SK-N-SH (cell line): Measurements from ENCODE around the gene TRMT112. TPM values are rescaled to one million over a fixed set of nuclear protein-coding genes. Genes with fewer than 3 reads are reported as not detected.
A peak's percentile ranks its signal among the peaks of the same experiment; 100 is the strongest.

Experiments used
- CTCF ChIA-PET: fragments of 300-600, 350-600 bp; formaldehyde crosslinking; extraction: SDS; loops from one replicate; lab custom pipeline; 2021; lab: Yijun Ruan, JAX
- POLR2A ChIA-PET: fragments of 350-600 bp; sonication (Branson Sonifier 250); formaldehyde crosslinking; extraction: SDS; loops from one replicate; lab custom pipeline; 2020; ENCODE audit warnings: antibody characterized with exemption, inconsistent platforms; lab: Yijun Ruan, JAX
- DNase-seq: peaks from one replicate; pipeline ENCODE4 v3.0.0; 2012
- H2AFZ ChIP-seq: fragments of 200-600 bp; sonication (generic); 2 replicates; pipeline ENCODE4 v1.8.1; 2016; ENCODE audit warnings: antibody characterized with exemption, mild to moderate bottlenecking, low read depth
- H3F3A ChIP-seq: fragments of 200-600 bp; sonication (generic); replicated peaks from 2 replicates; pipeline ENCODE3; 2016; ENCODE audit warnings: antibody characterized with exemption, mild to moderate bottlenecking; ENCODE audit not compliant: insufficient read depth
- H3K27ac ChIP-seq, 2 experiments: fragments of 200-500 bp in 1 of 2; fragments of 200-600 bp in 1 of 2; sonication (Bioruptor generic) in 1 of 2; sonication (generic), shearing (Covaris generic) in 1 of 2; 2 replicates each; pipeline versions ENCODE4 v1.5.1 to v1.6.1; 2014 to 2016; ENCODE audit warnings: low read depth in 2 of 2, inconsistent platforms in 1 of 2, low read length in 1 of 2, mild to moderate bottlenecking in 1 of 2, mixed read lengths in 1 of 2
- H3K27me3 ChIP-seq: fragments of 200-600 bp; sonication (generic), shearing (Covaris generic); 2 replicates; pipeline ENCODE4 v1.6.1; 2016; ENCODE audit warnings: mixed run types; ENCODE audit not compliant: insufficient read depth
- H3K36me3 ChIP-seq, 2 experiments: fragments of 200-500 bp in 1 of 2; fragments of 200-600 bp in 1 of 2; sonication (Bioruptor generic) in 1 of 2; sonication (generic) in 1 of 2; replicated peaks in 1 of 2; 2 replicates each; pipeline versions ENCODE3 to v1.5.1; 2014 to 2016; ENCODE audit warnings: low read length in 1 of 2, mild to moderate bottlenecking in 1 of 2; ENCODE audit not compliant: insufficient read depth in 2 of 2, control insufficient read depth in 1 of 2
- H3K4me1 ChIP-seq, 2 experiments: fragments of 200-500 bp in 1 of 2; fragments of 200-600 bp in 1 of 2; sonication (Bioruptor generic) in 1 of 2; sonication (generic), shearing (Covaris generic) in 1 of 2; 2 replicates each; pipeline versions ENCODE4 v1.5.1 to v1.6.1; 2014 to 2016; ENCODE audit warnings: low read depth in 1 of 2, low read length in 1 of 2, mixed run types in 1 of 2; ENCODE audit not compliant: insufficient read depth in 2 of 2, control insufficient read depth in 1 of 2
- H3K4me2 ChIP-seq: fragments of 200-600 bp; sonication (generic), shearing (Covaris generic); 2 replicates; pipeline ENCODE4 v1.6.1; 2017; ENCODE audit warnings: mixed run types
- H3K4me3 ChIP-seq, 2 experiments: fragments of 200-500 bp in 1 of 2; fragments of 200-600 bp in 1 of 2; sonication (Bioruptor generic) in 1 of 2; sonication (generic), shearing (Covaris generic) in 1 of 2; 2 replicates each; pipeline versions ENCODE4 v1.5.1 to v1.8.1; 2014 to 2016; ENCODE audit warnings: low read depth in 2 of 2, inconsistent platforms in 1 of 2, low read length in 1 of 2, mild to moderate bottlenecking in 1 of 2, mixed read lengths in 1 of 2, moderate library complexity in 1 of 2
- H3K79me2 ChIP-seq: fragments of 200-600 bp; sonication (generic); 2 replicates; pipeline ENCODE4 v1.8.1; 2017; ENCODE audit warnings: mild to moderate bottlenecking; ENCODE audit not compliant: insufficient read depth
- H3K9ac ChIP-seq: fragments of 200-600 bp; sonication (generic); 2 replicates; pipeline ENCODE4 v1.6.1; 2017; ENCODE audit warnings: mixed run types
- H3K9me2 ChIP-seq: fragments of 200-600 bp; sonication (generic); 2 replicates; pipeline ENCODE4 v1.6.1; 2017; ENCODE audit warnings: mixed run types
- H3K9me3 ChIP-seq: fragments of 200-600 bp; sonication (generic); 2 replicates; pipeline ENCODE4 v1.6.1; 2017; ENCODE audit warnings: mixed run types, mild to moderate bottlenecking, moderate library complexity
- H4K20me1 ChIP-seq: fragments of 200-600 bp; sonication (generic); 2 replicates; pipeline ENCODE4 v1.6.1; 2017; ENCODE audit warnings: mild to moderate bottlenecking, mixed run types; ENCODE audit not compliant: insufficient read depth
- CHD2 ChIP-seq: fragments of 150-350 bp; IDR thresholded peaks from 2 replicates; pipeline ENCODE4 v1.6.1; 2018; ENCODE audit warnings: low read length; ENCODE audit not compliant: partially characterized antibody
- ELF1 ChIP-seq: IDR thresholded peaks from 2 replicates; pipeline ENCODE4 v1.4.0; 2012
- EP300 ChIP-seq, 2 experiments: IDR thresholded peaks; 2 replicates each; pipeline versions ENCODE4 v1.4.0 to v1.6.1; 2012; ENCODE audit warnings: borderline replicate concordance in 1 of 2, low read depth in 1 of 2, low read length in 1 of 2
- EZH2phosphoT487 ChIP-seq: fragments of 200-600 bp; sonication (generic); IDR thresholded peaks from 2 replicates; pipeline ENCODE4 v1.6.1; 2017; ENCODE audit warnings: low read depth, mixed run types, mild to moderate bottlenecking, antibody characterized with exemption, moderate library complexity, borderline replicate concordance
- FOXJ3 ChIP-seq: sonication (generic); formaldehyde crosslinking; IDR thresholded peaks from 2 replicates; pipeline ENCODE4 v1.5.1; 2020; ENCODE audit warnings: mild to moderate bottlenecking, missing genetic modification reagents
- GABPA ChIP-seq: IDR thresholded peaks from 2 replicates; pipeline ENCODE4 v1.4.0; 2012; ENCODE audit warnings: low read depth, mild to moderate bottlenecking
- GATA2 ChIP-seq: sonication (generic); formaldehyde crosslinking; IDR thresholded peaks from 2 replicates; pipeline ENCODE4 v1.5.0; 2020; ENCODE audit warnings: mild to moderate bottlenecking, missing genetic modification reagents
- MAX ChIP-seq: IDR thresholded peaks from 2 replicates; pipeline ENCODE4 v1.4.0; 2012; ENCODE audit warnings: low read depth
- MEF2A ChIP-seq: IDR thresholded peaks from 2 replicates; pipeline ENCODE4 v1.4.0; 2012; ENCODE audit warnings: low read depth, borderline replicate concordance
- MXI1 ChIP-seq: IDR thresholded peaks from 2 replicates; pipeline ENCODE4 v1.6.1; 2012; ENCODE audit warnings: mild to moderate bottlenecking, low read depth, low read length, improper control_type of control experiment
- NFIC ChIP-seq: IDR thresholded peaks from 2 replicates; pipeline ENCODE4 v1.4.0; 2012; ENCODE audit warnings: borderline replicate concordance
- NRF1 ChIP-seq: IDR thresholded peaks from 2 replicates; pipeline ENCODE4 v1.6.1; 2012; ENCODE audit warnings: low read depth, mild to moderate bottlenecking, low read length
- PBX3 ChIP-seq: IDR thresholded peaks from 2 replicates; pipeline ENCODE4; 2012
- POLR2AphosphoS5 ChIP-seq: IDR thresholded peaks from 2 replicates; pipeline ENCODE4 v1.6.1; 2012; ENCODE audit warnings: low read depth, low read length
- RCOR1 ChIP-seq: fragments of 150-350 bp; IDR thresholded peaks from 2 replicates; pipeline ENCODE4 v1.6.1; 2017; ENCODE audit warnings: antibody characterized with exemption, low read length
- RFX5 ChIP-seq: IDR thresholded peaks from 2 replicates; pipeline ENCODE4 v1.6.1; 2012; ENCODE audit warnings: mild to moderate bottlenecking, improper control_type of control experiment, low read length
- RXRA ChIP-seq: IDR thresholded peaks from 2 replicates; pipeline ENCODE4 v1.4.0; 2012; ENCODE audit warnings: low read depth, mild to moderate bottlenecking, borderline replicate concordance
- SIN3A ChIP-seq: IDR thresholded peaks from 2 replicates; pipeline ENCODE4 v1.6.1; 2012; ENCODE audit warnings: low read depth, mild to moderate bottlenecking, low read length, moderate library complexity, borderline replicate concordance
- TAF1 ChIP-seq: IDR thresholded peaks from 2 replicates; pipeline ENCODE4 v1.6.1; 2012; ENCODE audit warnings: low read depth, mild to moderate bottlenecking, low read length, moderate library complexity, borderline replicate concordance
- TCF12 ChIP-seq: IDR thresholded peaks from 2 replicates; pipeline ENCODE4 v1.4.0; 2012
- TEAD4 ChIP-seq: IDR thresholded peaks from 2 replicates; pipeline ENCODE4 v1.4.0; 2012; ENCODE audit warnings: mild to moderate bottlenecking, borderline replicate concordance; ENCODE audit not compliant: insufficient read depth
- USF1 ChIP-seq: IDR thresholded peaks from 2 replicates; pipeline ENCODE4 v1.4.0; 2012; ENCODE audit warnings: low read depth, borderline replicate concordance
- YY1 ChIP-seq: IDR thresholded peaks from 2 replicates; pipeline ENCODE4 v1.4.0; 2012; ENCODE audit warnings: low read depth, mild to moderate bottlenecking
- WGBS: methylation state at CpG from one replicate; pipeline ENCODE4 v1.1.6; 2017; ENCODE audit warnings: low lambda C conversion rate; 5-methylcytosine and 5-hydroxymethylcytosine counted together
- polyA plus RNA-seq, 3 experiments: library from polyadenylated mRNA; depleted of rRNA; stranded (reverse); fragments of >200 nt; gene quantifications; 2 replicates each; pipeline ENCODE4 v1.2.3, GENCODE V29; 2012

Gene TRMT112
- polyA plus RNA-seq, 1 of the 3 experiments (the other 2 are of a cell fraction) = 699 TPM

GRCh38 chr11:64284962-64285884 lies 32.1 kb downstream of the TRMT112 start, which contains the start of gene GPR137 (continued):
- TF ChIP-seq POLR2AphosphoS5 = no peak; the same call in 1 of the 2 replicates
- TF ChIP-seq YY1 = peak; percentile 93
- peak; percentile 28 for TF ChIP-seq PBX3

- peak within 1 kb of the TSS; percentile 100 for H3K4me2 ChIP-seq
- peak within 1 kb of the TSS; percentile 83 for H2AFZ ChIP-seq
- peaks cover 9% of the 10 kb centered on the region for H3F3A ChIP-seq
- 7% methylated on average over 10 of the region's 44 CpGs for WGBS
- DNase-seq = peak; percentile 99
- H3K36me3 ChIP-seq = peaks cover 0 to 6% of the 10 kb centered on the region in 2 experiments
- no peaks in the 10 kb centered on the region for H4K20me1 ChIP-seq
- peaks cover 28% of the 10 kb centered on the region for H3K79me2 ChIP-seq
- H3K27me3 ChIP-seq = no peaks in the 10 kb centered on the region
- H3K27ac ChIP-seq = peak within 1 kb of the TSS; percentile 87 to 96
- no peaks in the 10 kb centered on the region for H3K9me2 ChIP-seq
- H3K4me3 ChIP-seq = peak within 1 kb of the TSS; percentile 60 to 95
- POLR2A ChIA-PET = interaction anchor here (0.5 to 3.2 kb wide), 9 partner anchors 8 to 104 kb away, joined by 3 to 33 read pairs (median 3); partner anchors contain the start of genes ESRRA, PRDX5 and TRMT112
- H3K9ac ChIP-seq = peak within 1 kb of the TSS; percentile 89
- peaks cover 8 to 21% of the 10 kb centered on the region in 2 experiments; a peak in 2 of 4 replicates for H3K4me1 ChIP-seq
- no peaks in the 10 kb centered on the region for H3K9me3 ChIP-seq
- CTCF ChIA-PET = interaction anchor here (1.6 to 12.2 kb wide), 5 partner anchors 13 to 33 kb away, joined by 5 to 196 read pairs (median 17); partner anchors contain the start of genes CATSPERZ, ESRRA and PLCB3
- peak; percentile 81 for TF ChIP-seq MXI1
- TF ChIP-seq POLR2AphosphoS5 = peak; percentile 68
- TF ChIP-seq NFIC = no peak
- TF ChIP-seq TEAD4 = no peak
- no peak for TF ChIP-seq RCOR1
- TF ChIP-seq MAX = no peak
- TF ChIP-seq ELF1 = peak; percentile 7; the same call in 1 of the 2 replicates
- peak; percentile 96 for TF ChIP-seq PBX3
- peak; percentile 66; the same call in 1 of the 2 replicates for TF ChIP-seq SIN3A
- no peak for TF ChIP-seq USF1
- TF ChIP-seq RFX5 = peak; percentile 46; the same call in 1 of the 2 replicates
- no peak for TF ChIP-seq MEF2A
- TF ChIP-seq EP300 (IDR thresholded peaks at IDR 0.05; ENCODE audit: borderline replicate concordance in 1 of 2, low read depth in 1 of 2, low read length in 1 of 2) = no peak
- 0 out of 2 replicates have a peak, but pooled peaks have one; percentile 9 for TF ChIP-seq TAF1
- TF ChIP-seq GABPA = peak; percentile 38
- no peak for TF ChIP-seq TCF12
- TF ChIP-seq FOXJ3 (CRISPR knock-in tag) = 0 out of 2 replicates have a peak, but pooled peaks have one; percentile 5
- TF ChIP-seq YY1 = 0 out of 2 replicates have a peak, but pooled peaks have one; percentile 23
- TF ChIP-seq NRF1 = no peak
- no peak for TF ChIP-seq EZH2phosphoT487
- TF ChIP-seq RXRA = no peak
- TF ChIP-seq GATA2 (CRISPR knock-in tag) = no peak
- no peak for TF ChIP-seq CHD2
These were observed 33.1 kb downstream of the TRMT112 start, which contains the start of gene BAD for GRCh38 chr11:64284048-64284961. BAD (minus strand) TSS chr11:64284665; CDS start chr11:64284368, 297 bp downstream.
